Measurements from ENCODE around the gene VTI1A. TPM values are rescaled to one million over a fixed set of nuclear protein-coding genes. Genes with fewer than 3 reads are reported as not detected.

Gene VTI1A
- total and polyA plus RNA-seq, 2 of the 4 experiments (the other 2 are of a cell fraction) = 9.7 to 24.9 TPM

DNA sequence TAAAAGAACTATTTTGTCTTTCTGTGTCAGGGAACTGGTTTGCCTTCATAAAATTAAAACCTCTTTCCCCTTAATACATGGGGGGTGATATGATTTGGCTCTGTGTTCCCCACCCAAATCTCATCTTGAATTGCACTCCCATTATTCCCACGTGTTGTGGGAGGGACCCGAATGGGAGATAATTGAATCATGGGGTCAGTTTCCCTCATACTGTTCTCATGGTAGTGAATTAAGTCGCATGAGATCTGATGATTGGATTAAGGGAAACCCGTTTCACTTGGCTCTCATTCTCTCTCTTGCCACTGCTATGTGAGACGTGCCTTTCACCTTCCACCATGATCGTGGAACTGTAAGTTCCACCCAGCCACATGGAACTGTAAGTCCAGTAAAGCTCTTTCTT is 142.1 kb downstream of the VTI1A start:
- Histone ChIP-seq H3K9me1 (ENCODE audit: insufficient read depth, low read length) (peaks cover 10% of the 10 kb centered on the region), H3K27ac (ENCODE audit: insufficient read depth, low read length) (no peak overlapping the region), H2BK120ac (ENCODE audit: low read depth, low read length) (no peak overlapping the region), H3K4ac (ENCODE audit: low read depth, low read length) (no peak overlapping the region), H3K79me1 (ENCODE audit: low read depth in 1 of 2, low read length in 2 of 2) (0 out of 4 replicates have a peak, but pooled peaks cover 0 to 3% of the 10 kb centered on the region in 2 experiments), H3K4me1 (ENCODE audit: control insufficient read depth, insufficient read depth, low read length) (peaks cover 5% of the 10 kb centered on the region), H3K14ac (replicated peaks; ENCODE audit: low read depth, low read length) (no peak overlapping the region), H4K8ac (ENCODE audit: low read depth in 2 of 2, low read length in 2 of 2) (no peak overlapping the region), H2BK5ac (ENCODE audit: low read depth, low read length, poor library complexity, severe bottlenecking) (no peak overlapping the region), H4K5ac (ENCODE audit: low read depth, low read length) (no peak overlapping the region), H3K9ac (ENCODE audit: low read depth, low read length) (no peak overlapping the region), H2AK9ac (replicated peaks; ENCODE audit: low read depth, low read length, poor library complexity) (no peak overlapping the region), H2BK15ac (ENCODE audit: low read depth, low read length) (no peak overlapping the region), H2AK5ac (ENCODE audit: low read depth, low read length) (no peak overlapping the region), H4K91ac (ENCODE audit: insufficient read depth, low read depth, low read length) (no peak overlapping the region), H3K18ac (ENCODE audit: low read depth, low read length) (no peak overlapping the region), H3K4me2 (ENCODE audit: low read depth, low read length) (no peak overlapping the region), H3K4me3 (ENCODE audit: insufficient read depth, low read depth, low read length) (no peak overlapping the region), H3K9me3 (ENCODE audit: control insufficient read depth, insufficient read depth, low read length) (no peaks in the 10 kb centered on the region), H2AFZ (replicated peaks; ENCODE audit: low read length, poor library complexity) (no peak overlapping the region), H3K23ac (ENCODE audit: low read depth, low read length) (no peak overlapping the region), H3K27me3 (ENCODE audit: control insufficient read depth, insufficient read depth, low read length) (no peaks in the 10 kb centered on the region), H3K56ac (ENCODE audit: extremely low read depth, insufficient read depth, low read length) (no peak overlapping the region), H4K20me1 (ENCODE audit: insufficient read depth, low read length) (peaks cover 4% of the 10 kb centered on the region; the same call in 1 of the 2 replicates), H2BK20ac (ENCODE audit: low read depth, low read length) (no peak overlapping the region), H3K36me3 (ENCODE audit: control insufficient read depth, insufficient read depth, low read length) (no peaks in the 10 kb centered on the region; the same call in 1 of the 2 replicates)
- CTCF ChIA-PET = interaction anchor here (1.2 kb wide), 1 partner anchor 26 kb away, joined by 3 read pairs; no protein-coding TSS in a partner anchor
- in situ Hi-C loops (cut with MboI; ENCODE audit: low sequenced_read_pairs) (no loop called here), dilution Hi-C loops (cut with HindIII; ENCODE audit: low sequenced_read_pairs, unreplicated experiment) (no loop called here), intact Hi-C loops (cut with micrococcal nuclease) (no loop called here)
- WGBS, 2 experiments (ENCODE audit: extremely low coverage in 2 of 2, insufficient read length in 1 of 2) = no CpG with 5 or more reads among the region's 6 CpGs
- BruUV-seq (replicated peaks) = no TSS peak
- DNase-seq (no peak), ATAC-seq (ENCODE audit: low read depth) (no peak)
- POLR2A ChIA-PET (ENCODE audit: unreplicated experiment) = no interaction called here
- TF ChIP-seq SMC3 (IDR thresholded peaks at IDR 0.05; ENCODE audit: low read depth, low read length) = no peak
- TF ChIP-seq POLR2A (IDR thresholded peaks at IDR 0.05; ENCODE audit: low read depth, low read length) = no peak
- no peak for TF ChIP-seq CTCF (conservative IDR thresholded peaks at IDR 0.05; ENCODE audit: low read depth, low read length)
- no peak for TF ChIP-seq MAZ (IDR thresholded peaks at IDR 0.05; ENCODE audit: borderline replicate concordance, low read depth, low read length)
- TF ChIP-seq CEBPB (IDR thresholded peaks at IDR 0.05; ENCODE audit: low read depth, low read length) = no peak
- no peak for TF ChIP-seq USF2 (IDR thresholded peaks at IDR 0.05; ENCODE audit: low read depth, low read length)
- TF ChIP-seq RFX5 (IDR thresholded peaks at IDR 0.05; ENCODE audit: low read depth, low read length) = no peak
- TF ChIP-seq BHLHE40 (IDR thresholded peaks at IDR 0.05; ENCODE audit: low read depth, low read length) = no peak
- TF ChIP-seq MXI1 (IDR thresholded peaks at IDR 0.05; ENCODE audit: borderline replicate concordance, low read depth, low read length) = no peak
- TF ChIP-seq MAFK (IDR thresholded peaks at IDR 0.05; ENCODE audit: low read depth, low read length) = no peak
- TF ChIP-seq ELK1 (IDR thresholded peaks at IDR 0.05; ENCODE audit: borderline replicate concordance, low read depth, low read length) = no peak
- TF ChIP-seq CHD1 (IDR thresholded peaks at IDR 0.05; ENCODE audit: low read depth, low read length) = no peak
- no peak for TF ChIP-seq RAD21 (IDR thresholded peaks at IDR 0.05; ENCODE audit: low read length)
- no peak for TF ChIP-seq RCOR1 (IDR thresholded peaks at IDR 0.05; ENCODE audit: insufficient replicate concordance, low read length)
- TF ChIP-seq FOS (IDR thresholded peaks at IDR 0.05; ENCODE audit: low read depth, low read length) = no peak
- no peak for TF ChIP-seq NFE2L2 (IDR thresholded peaks at IDR 0.05; ENCODE audit: low read depth, low read length)

Data from IMR-90 (cell line).